NOMO-1 (cell line): Measurements from ENCODE around the gene DDB1.

Experiments used
- DNase-seq, 2 experiments: peaks; one replicate each; lab custom pipeline; 2025; ENCODE audit not compliant: unreplicated experiment in 2 of 2; lab: John Stamatoyannopoulos, UW

The DDB1 gene

DNA sequence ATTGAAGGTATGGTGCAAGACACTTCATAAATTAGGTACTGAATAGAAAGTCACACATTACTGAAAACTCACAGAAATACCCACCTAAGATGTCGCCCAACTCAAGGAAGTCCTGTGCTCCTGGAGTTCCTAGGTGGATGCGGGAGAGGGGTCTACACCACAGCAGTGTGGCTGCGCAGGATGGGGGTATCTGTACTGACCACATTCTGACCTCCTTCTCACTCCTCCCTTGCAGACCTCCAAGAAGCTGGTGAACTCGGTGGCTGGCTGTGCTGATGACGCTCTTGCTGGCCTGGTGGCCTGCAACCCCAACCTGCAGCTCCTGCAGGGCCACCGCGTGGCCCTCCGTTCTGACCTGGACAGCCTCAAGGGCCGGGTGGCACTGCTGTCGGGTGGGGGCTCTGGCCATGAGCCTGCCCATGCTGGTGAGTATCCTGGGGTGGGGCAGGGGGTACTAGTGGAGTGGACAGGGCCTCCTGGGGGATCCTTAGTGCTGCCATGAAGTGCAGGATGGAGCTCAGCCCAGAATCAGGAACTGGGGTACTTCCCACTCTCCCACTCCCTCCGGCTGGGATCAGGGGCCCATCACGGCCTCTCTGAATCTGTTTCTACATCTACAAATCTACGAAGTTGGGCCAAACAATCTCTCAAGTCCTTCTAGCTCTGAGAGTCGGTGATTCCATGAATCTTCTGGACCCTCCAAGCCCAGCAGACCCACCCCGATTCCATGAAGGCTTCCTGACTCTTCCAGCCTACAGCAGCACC is 5.0 kb upstream of the DDB1 start:
- no peak for DNase-seq

- peak; percentile 66 to 68 for DNase-seq
These were observed 3.4 kb upstream of the DDB1 start for GRCh38 chr11:61336171-61336935.

DNA sequence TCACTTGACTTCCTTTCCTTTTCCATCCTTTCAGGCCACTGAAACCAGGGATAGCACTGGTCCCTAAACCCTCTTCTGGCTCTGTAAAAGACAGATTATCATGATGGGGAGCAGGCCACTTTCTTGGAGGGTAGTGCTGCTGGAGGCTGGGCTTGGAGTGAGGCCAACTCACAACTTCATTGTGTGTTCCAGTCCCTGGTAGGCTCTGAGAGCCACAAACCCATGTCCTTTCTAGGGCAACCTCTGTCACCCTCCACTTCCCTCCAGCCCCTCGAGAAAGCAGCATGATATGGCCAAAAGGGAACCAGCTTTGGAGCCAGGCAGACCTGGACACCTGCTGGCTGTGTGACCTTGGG is 2.4 kb upstream of the DDB1 start:
- no peak for DNase-seq

- DNase-seq, result no peak
These were observed 1.8 kb upstream of the DDB1 start for GRCh38 chr11:61334434-61335354.

- DNase-seq, result peak in 1 of 2 experiments; percentile 46
These were observed 887 bp upstream of the DDB1 start for GRCh38 chr11:61333550-61334433.

- DNase-seq, result peak in 1 of 2 experiments; percentile 35
These were observed 566 bp downstream of the DDB1 start for GRCh38 chr11:61332281-61332796.

DNA sequence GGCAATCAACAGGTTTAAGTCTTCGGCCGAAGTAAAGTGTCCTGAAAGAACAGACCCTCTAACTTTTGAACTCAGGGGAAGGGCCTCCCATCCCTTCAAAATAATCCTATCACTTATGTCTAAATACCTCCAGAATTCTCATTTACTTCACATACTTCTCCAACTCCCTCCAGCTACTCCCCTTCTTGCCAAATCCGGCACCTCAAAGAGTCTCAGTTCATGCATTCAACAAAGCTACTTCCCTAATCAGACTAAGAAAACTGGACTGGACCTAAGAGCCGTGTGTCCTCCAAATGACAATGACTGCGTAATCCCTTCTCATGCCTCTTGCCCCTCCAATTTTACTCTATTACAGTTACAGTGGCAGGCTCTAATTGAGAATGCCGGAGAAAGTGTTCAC is 1.3 kb downstream of the DDB1 start:
- peak; percentile 47 to 65 for DNase-seq

DNA sequence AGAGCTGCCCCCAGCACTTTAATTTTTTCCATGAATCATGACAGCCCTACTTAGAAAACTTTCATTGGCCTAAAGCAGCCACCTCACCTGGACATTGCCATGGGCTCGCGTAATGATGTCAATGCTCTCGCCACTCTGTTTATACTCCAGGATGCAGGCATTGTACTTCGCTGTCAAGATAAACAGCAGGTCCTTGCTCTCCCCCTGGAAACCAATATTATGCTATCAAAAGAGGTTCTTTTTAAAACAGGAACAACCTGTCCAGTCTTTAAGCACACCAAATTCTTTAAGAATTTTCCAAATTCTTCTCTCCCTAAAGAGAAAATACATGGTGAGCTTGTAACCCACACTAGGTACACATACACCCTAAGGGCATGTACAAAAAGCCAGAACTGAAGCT is 3.0 kb downstream of the DDB1 start:
- no peak for DNase-seq

DNA sequence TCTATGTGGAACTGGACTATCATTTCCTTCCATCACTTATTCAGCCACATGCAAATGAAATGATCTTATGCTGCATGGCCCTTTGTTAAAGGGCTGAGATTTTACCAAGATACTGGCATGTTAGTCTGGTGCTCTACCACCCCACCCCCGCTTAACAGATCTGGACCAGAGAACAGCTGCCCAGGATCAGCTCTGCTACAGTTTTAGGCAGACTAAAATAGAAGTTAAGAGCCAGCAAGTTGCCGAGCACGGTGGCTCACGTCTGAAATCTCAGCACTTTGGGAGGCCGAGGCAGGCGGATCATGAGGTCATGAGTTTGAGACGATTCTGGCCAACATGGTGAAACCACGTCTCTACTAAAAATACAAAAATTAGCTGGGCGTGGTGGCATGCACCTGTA is 4.6 kb downstream of the DDB1 start:
- DNase-seq, result no peak

GRCh38 chr11:61327669-61328071 is 5.2 kb downstream of the DDB1 start:
- DNase-seq, result no peak

DNA sequence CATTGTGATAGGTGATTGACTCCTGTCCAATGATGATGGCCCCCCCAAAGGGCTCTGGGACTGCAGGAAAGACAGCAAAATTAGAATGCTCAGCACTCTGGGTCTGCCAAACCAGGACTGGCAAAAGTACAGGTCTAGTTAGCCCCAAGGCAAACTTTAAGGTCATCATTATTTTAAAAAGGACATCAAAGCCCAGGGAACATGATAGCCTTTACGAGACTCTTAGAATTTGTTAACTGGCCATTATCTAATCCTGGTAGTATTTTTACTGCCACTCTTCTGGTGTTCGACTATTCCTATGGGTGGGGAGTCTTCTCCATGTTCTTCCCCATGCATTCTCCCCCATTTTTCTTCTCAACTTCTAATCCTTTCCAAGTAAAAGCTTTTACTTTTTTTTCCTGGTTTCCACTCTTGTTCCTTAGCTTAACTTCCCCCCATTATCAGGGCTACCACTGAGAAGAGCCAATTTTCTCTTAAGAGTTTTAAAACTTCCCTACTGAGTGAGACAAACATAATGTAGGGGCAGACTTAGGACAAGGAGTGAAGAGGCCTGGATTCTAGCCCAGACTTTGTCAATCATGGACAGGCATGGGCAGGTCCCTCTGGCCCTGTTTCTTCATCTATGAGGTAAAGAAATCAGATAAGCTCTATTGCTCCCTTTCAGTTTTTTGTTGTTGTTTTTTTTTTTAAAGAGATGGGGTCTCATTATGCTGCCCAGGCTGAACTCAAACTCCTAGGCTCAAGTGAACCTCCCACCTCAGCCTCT is 7.1 kb downstream of the DDB1 start:
- no peak for DNase-seq

- no peak for DNase-seq
These were observed 17.6 kb downstream of the DDB1 start for GRCh38 chr11:61315260-61315659.

- no peak for DNase-seq
These were observed 22.2 kb downstream of the DDB1 start for GRCh38 chr11:61310749-61311148.

- no peak for DNase-seq
These were observed 23.2 kb downstream of the DDB1 start for GRCh38 chr11:61309739-61310138.

- DNase-seq, result no peak
These were observed 23.8 kb downstream of the DDB1 start for GRCh38 chr11:61309141-61309540.

- no peak for DNase-seq
These were observed 25.6 kb downstream of the DDB1 start for GRCh38 chr11:61307354-61307753.

DNA sequence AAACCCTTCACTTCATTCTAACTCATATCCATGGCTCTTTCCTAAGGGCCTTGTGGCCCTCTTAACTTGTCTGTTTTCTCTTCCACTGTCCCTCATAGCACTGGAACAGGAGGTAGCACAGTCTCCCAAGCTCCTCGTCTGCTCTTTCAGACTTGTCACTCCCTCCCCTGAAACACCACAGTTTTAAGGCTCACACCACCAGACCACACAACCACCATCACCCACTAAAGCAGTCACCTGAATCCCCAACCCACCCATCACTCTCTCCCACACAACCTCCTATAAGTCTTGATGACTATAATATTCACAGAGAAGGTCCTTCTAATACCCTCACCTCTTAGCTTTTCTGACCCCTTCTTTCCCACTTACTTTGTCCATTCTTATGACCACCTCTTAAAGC is 26.7 kb downstream of the DDB1 start:
- no peak for DNase-seq

DNA sequence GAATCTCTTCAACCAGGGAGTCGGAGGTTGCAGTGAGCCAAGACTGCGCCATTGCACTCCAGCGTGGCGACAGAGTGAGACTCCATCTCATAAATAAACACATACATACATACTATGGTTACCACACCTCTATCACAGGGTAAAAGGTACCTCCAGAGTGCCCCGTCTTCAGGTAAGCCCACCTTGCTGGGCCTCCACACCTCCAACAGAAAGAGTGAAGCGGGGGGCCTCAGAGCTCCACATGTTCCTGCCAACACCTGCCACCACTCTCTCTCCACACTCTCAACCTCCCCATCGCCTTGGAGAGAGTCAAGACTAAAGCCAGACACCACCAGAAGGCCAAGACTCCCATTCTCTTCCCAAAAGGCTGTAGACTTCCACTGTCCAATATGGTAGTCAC is 27.5 kb downstream of the DDB1 start:
- DNase-seq, result no peak

- no peak for DNase-seq
These were observed 29.2 kb downstream of the DDB1 start for GRCh38 chr11:61303725-61304124.
